ENCODE results near the gene RHBDF1. TPM values are rescaled to one million over a fixed set of nuclear protein-coding genes. Genes with fewer than 3 reads are reported as not detected.
A peak's percentile ranks its signal among the peaks of the same experiment; 100 is the strongest.

The RHBDF1 gene
- total RNA-seq, 1 experiment from 2014 or later: 60.8 TPM

DNA sequence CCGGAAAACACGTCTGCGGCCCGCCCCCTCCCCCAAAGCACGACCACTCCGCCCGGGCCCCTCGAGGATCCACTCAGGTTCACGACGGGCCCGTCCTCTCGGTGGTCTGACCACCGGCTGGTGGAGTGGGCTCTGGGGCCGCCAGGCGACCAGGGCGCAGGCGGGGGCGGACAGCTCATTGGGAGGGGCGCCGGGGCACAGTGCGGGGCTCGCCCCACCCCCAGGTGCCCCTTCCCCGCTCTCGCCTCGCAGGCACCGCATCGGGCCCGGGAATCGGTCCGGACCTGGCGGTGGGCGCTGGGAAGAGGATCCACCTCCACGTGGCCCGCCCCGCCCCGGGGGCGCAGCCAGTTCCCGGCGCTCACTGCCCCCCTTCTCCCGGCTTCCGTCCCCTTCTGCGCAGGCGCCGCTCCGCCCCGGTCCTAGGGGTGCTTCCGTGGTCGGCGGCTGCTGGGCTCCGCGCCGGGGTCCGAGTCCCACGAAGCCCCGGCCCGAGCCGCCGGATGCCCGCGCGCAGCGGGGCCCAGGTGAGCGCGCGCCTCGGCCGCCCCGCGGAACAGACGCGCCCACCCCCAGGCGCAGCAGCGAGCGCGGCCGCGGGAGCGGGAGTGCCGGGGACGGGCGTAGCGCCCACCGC lies 5.5 kb upstream of the RHBDF1 start, which contains the start of gene MPG (continued):
- TF ChIP-seq, protein P1, sequence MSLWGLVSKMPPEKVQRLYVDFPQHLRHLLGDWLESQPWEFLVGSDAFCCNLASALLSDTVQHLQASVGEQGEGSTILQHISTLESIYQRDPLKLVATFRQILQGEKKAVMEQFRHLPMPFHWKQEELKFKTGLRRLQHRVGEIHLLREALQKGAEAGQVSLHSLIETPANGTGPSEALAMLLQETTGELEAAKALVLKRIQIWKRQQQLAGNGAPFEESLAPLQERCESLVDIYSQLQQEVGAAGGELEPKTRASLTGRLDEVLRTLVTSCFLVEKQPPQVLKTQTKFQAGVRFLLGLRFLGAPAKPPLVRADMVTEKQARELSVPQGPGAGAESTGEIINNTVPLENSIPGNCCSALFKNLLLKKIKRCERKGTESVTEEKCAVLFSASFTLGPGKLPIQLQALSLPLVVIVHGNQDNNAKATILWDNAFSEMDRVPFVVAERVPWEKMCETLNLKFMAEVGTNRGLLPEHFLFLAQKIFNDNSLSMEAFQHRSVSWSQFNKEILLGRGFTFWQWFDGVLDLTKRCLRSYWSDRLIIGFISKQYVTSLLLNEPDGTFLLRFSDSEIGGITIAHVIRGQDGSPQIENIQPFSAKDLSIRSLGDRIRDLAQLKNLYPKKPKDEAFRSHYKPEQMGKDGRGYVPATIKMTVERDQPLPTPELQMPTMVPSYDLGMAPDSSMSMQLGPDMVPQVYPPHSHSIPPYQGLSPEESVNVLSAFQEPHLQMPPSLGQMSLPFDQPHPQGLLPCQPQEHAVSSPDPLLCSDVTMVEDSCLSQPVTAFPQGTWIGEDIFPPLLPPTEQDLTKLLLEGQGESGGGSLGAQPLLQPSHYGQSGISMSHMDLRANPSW (CRISPR knock-in tag; conservative IDR thresholded peaks at IDR 0.05; ENCODE audit: low read depth): no peak
- TF ChIP-seq, protein P2, sequence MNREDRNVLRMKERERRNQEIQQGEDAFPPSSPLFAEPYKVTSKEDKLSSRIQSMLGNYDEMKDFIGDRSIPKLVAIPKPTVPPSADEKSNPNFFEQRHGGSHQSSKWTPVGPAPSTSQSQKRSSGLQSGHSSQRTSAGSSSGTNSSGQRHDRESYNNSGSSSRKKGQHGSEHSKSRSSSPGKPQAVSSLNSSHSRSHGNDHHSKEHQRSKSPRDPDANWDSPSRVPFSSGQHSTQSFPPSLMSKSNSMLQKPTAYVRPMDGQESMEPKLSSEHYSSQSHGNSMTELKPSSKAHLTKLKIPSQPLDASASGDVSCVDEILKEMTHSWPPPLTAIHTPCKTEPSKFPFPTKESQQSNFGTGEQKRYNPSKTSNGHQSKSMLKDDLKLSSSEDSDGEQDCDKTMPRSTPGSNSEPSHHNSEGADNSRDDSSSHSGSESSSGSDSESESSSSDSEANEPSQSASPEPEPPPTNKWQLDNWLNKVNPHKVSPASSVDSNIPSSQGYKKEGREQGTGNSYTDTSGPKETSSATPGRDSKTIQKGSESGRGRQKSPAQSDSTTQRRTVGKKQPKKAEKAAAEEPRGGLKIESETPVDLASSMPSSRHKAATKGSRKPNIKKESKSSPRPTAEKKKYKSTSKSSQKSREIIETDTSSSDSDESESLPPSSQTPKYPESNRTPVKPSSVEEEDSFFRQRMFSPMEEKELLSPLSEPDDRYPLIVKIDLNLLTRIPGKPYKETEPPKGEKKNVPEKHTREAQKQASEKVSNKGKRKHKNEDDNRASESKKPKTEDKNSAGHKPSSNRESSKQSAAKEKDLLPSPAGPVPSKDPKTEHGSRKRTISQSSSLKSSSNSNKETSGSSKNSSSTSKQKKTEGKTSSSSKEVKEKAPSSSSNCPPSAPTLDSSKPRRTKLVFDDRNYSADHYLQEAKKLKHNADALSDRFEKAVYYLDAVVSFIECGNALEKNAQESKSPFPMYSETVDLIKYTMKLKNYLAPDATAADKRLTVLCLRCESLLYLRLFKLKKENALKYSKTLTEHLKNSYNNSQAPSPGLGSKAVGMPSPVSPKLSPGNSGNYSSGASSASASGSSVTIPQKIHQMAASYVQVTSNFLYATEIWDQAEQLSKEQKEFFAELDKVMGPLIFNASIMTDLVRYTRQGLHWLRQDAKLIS (CRISPR knock-in tag; IDR thresholded peaks at IDR 0.05; ENCODE audit: borderline replicate concordance): no peak
- TF ChIP-seq, protein P3, sequence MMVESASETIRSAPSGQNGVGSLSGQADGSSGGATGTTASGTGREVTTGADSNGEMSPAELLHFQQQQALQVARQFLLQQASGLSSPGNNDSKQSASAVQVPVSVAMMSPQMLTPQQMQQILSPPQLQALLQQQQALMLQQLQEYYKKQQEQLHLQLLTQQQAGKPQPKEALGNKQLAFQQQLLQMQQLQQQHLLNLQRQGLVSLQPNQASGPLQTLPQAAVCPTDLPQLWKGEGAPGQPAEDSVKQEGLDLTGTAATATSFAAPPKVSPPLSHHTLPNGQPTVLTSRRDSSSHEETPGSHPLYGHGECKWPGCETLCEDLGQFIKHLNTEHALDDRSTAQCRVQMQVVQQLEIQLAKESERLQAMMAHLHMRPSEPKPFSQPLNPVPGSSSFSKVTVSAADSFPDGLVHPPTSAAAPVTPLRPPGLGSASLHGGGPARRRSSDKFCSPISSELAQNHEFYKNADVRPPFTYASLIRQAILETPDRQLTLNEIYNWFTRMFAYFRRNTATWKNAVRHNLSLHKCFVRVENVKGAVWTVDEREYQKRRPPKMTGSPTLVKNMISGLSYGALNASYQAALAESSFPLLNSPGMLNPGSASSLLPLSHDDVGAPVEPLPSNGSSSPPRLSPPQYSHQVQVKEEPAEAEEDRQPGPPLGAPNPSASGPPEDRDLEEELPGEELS (CRISPR knock-in tag; IDR thresholded peaks at IDR 0.05): peak; percentile 66; the same call in 1 of the 2 replicates
- TF ChIP-seq SP1 (CRISPR knock-in tag; conservative IDR thresholded peaks at IDR 0.05) (peak; percentile 62), ZNF232 (CRISPR knock-in tag; IDR thresholded peaks at IDR 0.05) (no peak), MYBL2 (CRISPR knock-in tag; IDR thresholded peaks at IDR 0.05) (no peak), CBFB (CRISPR knock-in tag; IDR thresholded peaks at IDR 0.05; ENCODE audit: low read depth) (0 out of 2 replicates have a peak, but pooled peaks have one; percentile 63), JUN (CRISPR knock-in tag; IDR thresholded peaks at IDR 0.05) (no peak), HMGA2 (CRISPR knock-in tag; IDR thresholded peaks at IDR 0.05) (no peak), ESRRA (CRISPR knock-in tag; IDR thresholded peaks at IDR 0.05; ENCODE audit: borderline replicate concordance) (no peak), RELA (CRISPR knock-in tag; IDR thresholded peaks at IDR 0.05; ENCODE audit: borderline replicate concordance) (peak; percentile 64; the same call in 1 of the 2 replicates)
- TF ChIP-seq, protein P4, sequence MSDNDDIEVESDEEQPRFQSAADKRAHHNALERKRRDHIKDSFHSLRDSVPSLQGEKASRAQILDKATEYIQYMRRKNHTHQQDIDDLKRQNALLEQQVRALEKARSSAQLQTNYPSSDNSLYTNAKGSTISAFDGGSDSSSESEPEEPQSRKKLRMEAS (CRISPR knock-in tag; IDR thresholded peaks at IDR 0.05): peak; percentile 90
- TF ChIP-seq, protein P5, sequence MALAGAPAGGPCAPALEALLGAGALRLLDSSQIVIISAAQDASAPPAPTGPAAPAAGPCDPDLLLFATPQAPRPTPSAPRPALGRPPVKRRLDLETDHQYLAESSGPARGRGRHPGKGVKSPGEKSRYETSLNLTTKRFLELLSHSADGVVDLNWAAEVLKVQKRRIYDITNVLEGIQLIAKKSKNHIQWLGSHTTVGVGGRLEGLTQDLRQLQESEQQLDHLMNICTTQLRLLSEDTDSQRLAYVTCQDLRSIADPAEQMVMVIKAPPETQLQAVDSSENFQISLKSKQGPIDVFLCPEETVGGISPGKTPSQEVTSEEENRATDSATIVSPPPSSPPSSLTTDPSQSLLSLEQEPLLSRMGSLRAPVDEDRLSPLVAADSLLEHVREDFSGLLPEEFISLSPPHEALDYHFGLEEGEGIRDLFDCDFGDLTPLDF (CRISPR knock-in tag; IDR thresholded peaks at IDR 0.05): no peak
- TF ChIP-seq, protein P6, sequence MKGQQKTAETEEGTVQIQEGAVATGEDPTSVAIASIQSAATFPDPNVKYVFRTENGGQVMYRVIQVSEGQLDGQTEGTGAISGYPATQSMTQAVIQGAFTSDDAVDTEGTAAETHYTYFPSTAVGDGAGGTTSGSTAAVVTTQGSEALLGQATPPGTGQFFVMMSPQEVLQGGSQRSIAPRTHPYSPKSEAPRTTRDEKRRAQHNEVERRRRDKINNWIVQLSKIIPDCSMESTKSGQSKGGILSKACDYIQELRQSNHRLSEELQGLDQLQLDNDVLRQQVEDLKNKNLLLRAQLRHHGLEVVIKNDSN (CRISPR knock-in tag; IDR thresholded peaks at IDR 0.05): peak; percentile 83
- TF ChIP-seq, protein P7, sequence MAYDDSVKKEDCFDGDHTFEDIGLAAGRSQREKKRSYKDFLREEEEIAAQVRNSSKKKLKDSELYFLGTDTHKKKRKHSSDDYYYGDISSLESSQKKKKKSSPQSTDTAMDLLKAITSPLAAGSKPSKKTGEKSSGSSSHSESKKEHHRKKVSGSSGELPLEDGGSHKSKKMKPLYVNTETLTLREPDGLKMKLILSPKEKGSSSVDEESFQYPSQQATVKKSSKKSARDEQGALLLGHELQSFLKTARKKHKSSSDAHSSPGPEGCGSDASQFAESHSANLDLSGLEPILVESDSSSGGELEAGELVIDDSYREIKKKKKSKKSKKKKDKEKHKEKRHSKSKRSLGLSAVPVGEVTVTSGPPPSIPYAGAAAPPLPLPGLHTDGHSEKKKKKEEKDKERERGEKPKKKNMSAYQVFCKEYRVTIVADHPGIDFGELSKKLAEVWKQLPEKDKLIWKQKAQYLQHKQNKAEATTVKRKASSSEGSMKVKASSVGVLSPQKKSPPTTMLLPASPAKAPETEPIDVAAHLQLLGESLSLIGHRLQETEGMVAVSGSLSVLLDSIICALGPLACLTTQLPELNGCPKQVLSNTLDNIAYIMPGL (CRISPR knock-in tag; IDR thresholded peaks at IDR 0.05): peak; percentile 84; the same call in 1 of the 2 replicates
- TF ChIP-seq, protein P8, sequence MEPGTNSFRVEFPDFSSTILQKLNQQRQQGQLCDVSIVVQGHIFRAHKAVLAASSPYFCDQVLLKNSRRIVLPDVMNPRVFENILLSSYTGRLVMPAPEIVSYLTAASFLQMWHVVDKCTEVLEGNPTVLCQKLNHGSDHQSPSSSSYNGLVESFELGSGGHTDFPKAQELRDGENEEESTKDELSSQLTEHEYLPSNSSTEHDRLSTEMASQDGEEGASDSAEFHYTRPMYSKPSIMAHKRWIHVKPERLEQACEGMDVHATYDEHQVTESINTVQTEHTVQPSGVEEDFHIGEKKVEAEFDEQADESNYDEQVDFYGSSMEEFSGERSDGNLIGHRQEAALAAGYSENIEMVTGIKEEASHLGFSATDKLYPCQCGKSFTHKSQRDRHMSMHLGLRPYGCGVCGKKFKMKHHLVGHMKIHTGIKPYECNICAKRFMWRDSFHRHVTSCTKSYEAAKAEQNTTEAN (CRISPR knock-in tag; IDR thresholded peaks at IDR 0.05): no peak
- TF ChIP-seq, protein P9, sequence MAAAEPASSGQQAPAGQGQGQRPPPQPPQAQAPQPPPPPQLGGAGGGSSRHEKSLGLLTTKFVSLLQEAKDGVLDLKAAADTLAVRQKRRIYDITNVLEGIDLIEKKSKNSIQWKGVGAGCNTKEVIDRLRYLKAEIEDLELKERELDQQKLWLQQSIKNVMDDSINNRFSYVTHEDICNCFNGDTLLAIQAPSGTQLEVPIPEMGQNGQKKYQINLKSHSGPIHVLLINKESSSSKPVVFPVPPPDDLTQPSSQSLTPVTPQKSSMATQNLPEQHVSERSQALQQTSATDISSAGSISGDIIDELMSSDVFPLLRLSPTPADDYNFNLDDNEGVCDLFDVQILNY (CRISPR knock-in tag; IDR thresholded peaks at IDR 0.05): peak; percentile 46; the same call in 1 of the 2 replicates
- TF ChIP-seq, protein P10, sequence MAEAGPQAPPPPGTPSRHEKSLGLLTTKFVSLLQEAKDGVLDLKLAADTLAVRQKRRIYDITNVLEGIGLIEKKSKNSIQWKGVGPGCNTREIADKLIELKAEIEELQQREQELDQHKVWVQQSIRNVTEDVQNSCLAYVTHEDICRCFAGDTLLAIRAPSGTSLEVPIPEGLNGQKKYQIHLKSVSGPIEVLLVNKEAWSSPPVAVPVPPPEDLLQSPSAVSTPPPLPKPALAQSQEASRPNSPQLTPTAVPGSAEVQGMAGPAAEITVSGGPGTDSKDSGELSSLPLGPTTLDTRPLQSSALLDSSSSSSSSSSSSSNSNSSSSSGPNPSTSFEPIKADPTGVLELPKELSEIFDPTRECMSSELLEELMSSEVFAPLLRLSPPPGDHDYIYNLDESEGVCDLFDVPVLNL (CRISPR knock-in tag; IDR thresholded peaks at IDR 0.05; ENCODE audit: borderline replicate concordance, low read depth): no peak

Data from WTC11 (cell line).